ENCODE results near the gene TEAD1. TPM values are rescaled to one million over a fixed set of nuclear protein-coding genes. Genes with fewer than 3 reads are reported as not detected.

Gene TEAD1
- total and polyA plus RNA-seq, 4 donors, result 9.1 to 38.4 (median 10.7) TPM

- Histone ChIP-seq H3K27me3 (ENCODE audit: control insufficient read depth in 4 of 4, insufficient read depth in 4 of 4, low read length in 3 of 4) (no peaks in the 10 kb centered on the region), H3K27ac (ENCODE audit: low read depth in 1 of 2, low read length in 2 of 2) (no peak overlapping the region), H3K9ac (ENCODE audit: low read depth in 1 of 2, low read length in 2 of 2) (no peak overlapping the region), H3K4me1 (ENCODE audit: control insufficient read depth in 4 of 4, insufficient read depth in 4 of 4, low read length in 3 of 4) (peaks cover 2 to 31% (median 21%) of the 10 kb centered on the region in 4 donors), H3K9me3 (ENCODE audit: control insufficient read depth in 4 of 4, low read length in 3 of 4) (no peaks in the 10 kb centered on the region), H3K36me3 (ENCODE audit: control insufficient read depth in 4 of 4, insufficient read depth in 3 of 4, low read depth in 1 of 4, low read length in 3 of 4) (no peaks in the 10 kb centered on the region), H3K4me3 (ENCODE audit: low read depth in 1 of 3, low read length in 3 of 3) (no peak overlapping the region)
- DNase-seq (ENCODE audit: low spot score), result peak; percentile 4
- 92% methylated on average over 1 of the region's 1 CpG for WGBS
- no peak for TF ChIP-seq HNF4G (IDR thresholded peaks at IDR 0.05)
- TF ChIP-seq JUND (IDR thresholded peaks at IDR 0.05), result no peak
- no peak for TF ChIP-seq ZBTB33 (IDR thresholded peaks at IDR 0.05)
- TF ChIP-seq ATF3 (IDR thresholded peaks at IDR 0.05), result no peak
- no peak for TF ChIP-seq GABPA (IDR thresholded peaks at IDR 0.05 in 1 of 2, conservative IDR thresholded peaks at IDR 0.05 in 1 of 2)
- no peak for TF ChIP-seq FOXA2 (IDR thresholded peaks at IDR 0.05)
- TF ChIP-seq MAX (IDR thresholded peaks at IDR 0.05), result no peak
- TF ChIP-seq EGR1 (IDR thresholded peaks at IDR 0.05; ENCODE audit: low read depth in 2 of 2), result no peak
- no peak for TF ChIP-seq RAD21 (IDR thresholded peaks at IDR 0.05)
- TF ChIP-seq HNF4A (conservative IDR thresholded peaks at IDR 0.05), result no peak
- TF ChIP-seq, protein P1, sequence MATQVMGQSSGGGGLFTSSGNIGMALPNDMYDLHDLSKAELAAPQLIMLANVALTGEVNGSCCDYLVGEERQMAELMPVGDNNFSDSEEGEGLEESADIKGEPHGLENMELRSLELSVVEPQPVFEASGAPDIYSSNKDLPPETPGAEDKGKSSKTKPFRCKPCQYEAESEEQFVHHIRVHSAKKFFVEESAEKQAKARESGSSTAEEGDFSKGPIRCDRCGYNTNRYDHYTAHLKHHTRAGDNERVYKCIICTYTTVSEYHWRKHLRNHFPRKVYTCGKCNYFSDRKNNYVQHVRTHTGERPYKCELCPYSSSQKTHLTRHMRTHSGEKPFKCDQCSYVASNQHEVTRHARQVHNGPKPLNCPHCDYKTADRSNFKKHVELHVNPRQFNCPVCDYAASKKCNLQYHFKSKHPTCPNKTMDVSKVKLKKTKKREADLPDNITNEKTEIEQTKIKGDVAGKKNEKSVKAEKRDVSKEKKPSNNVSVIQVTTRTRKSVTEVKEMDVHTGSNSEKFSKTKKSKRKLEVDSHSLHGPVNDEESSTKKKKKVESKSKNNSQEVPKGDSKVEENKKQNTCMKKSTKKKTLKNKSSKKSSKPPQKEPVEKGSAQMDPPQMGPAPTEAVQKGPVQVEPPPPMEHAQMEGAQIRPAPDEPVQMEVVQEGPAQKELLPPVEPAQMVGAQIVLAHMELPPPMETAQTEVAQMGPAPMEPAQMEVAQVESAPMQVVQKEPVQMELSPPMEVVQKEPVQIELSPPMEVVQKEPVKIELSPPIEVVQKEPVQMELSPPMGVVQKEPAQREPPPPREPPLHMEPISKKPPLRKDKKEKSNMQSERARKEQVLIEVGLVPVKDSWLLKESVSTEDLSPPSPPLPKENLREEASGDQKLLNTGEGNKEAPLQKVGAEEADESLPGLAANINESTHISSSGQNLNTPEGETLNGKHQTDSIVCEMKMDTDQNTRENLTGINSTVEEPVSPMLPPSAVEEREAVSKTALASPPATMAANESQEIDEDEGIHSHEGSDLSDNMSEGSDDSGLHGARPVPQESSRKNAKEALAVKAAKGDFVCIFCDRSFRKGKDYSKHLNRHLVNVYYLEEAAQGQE (IDR thresholded peaks at IDR 0.05), result no peak
- no peak for TF ChIP-seq YY1 (IDR thresholded peaks at IDR 0.05)
- TF ChIP-seq SP1 (IDR thresholded peaks at IDR 0.05), result no peak
- TF ChIP-seq RXRA (IDR thresholded peaks at IDR 0.05), result no peak
- TF ChIP-seq CTCF (IDR thresholded peaks at IDR 0.05; ENCODE audit: low read depth, low read length, missing input control), result no peak
- no peak for TF ChIP-seq TAF1 (conservative IDR thresholded peaks at IDR 0.05)
- no peak for TF ChIP-seq NR2F2 (IDR thresholded peaks at IDR 0.05)
- no peak for TF ChIP-seq FOXA1 (IDR thresholded peaks at IDR 0.05)
Measured at GRCh38 chr11:12801976-12802375, 127.8 kb downstream of the TEAD1 start.

Data from liver (tissue), 9 donors.